Activated CD8-positive, alpha-beta T cell treated with anti-CD3 and anti-CD28 coated beads for 36 hours (primary cell): ENCODE measurements around the gene PPP1R8. TPM values are rescaled to one million over a fixed set of nuclear protein-coding genes. Genes with fewer than 3 reads are reported as not detected.

ENCODE experiments used
- ATAC-seq: fragments of 200-7000 bp; cut with Tn5 transposase; one replicate; pipeline ENCODE4 v1.10.0; 2021; ENCODE audit warnings: mild to moderate bottlenecking, moderate library complexity
- CTCF ChIA-PET: fragments of 350-600 bp; sonication (Branson Sonifier 250); formaldehyde crosslinking; loops from one replicate; lab custom pipeline; 2021; ENCODE audit warnings: antibody characterized with exemption; lab: Charles Lee
- POLR2A ChIA-PET: fragments of 350-600 bp; sonication (Branson Sonifier 250); formaldehyde crosslinking; loops from one replicate; lab custom pipeline; 2021; ENCODE audit warnings: antibody characterized with exemption; lab: Charles Lee
- DNase-seq: peaks from one replicate; pipeline ENCODE4 v3.0.0-alpha.2; 2020
- H3K27ac Mint-ChIP-seq: one replicate; pipeline ENCODE4 v1.8.0; 2021; ENCODE audit warnings: mild to moderate bottlenecking, mixed read lengths
- H3K27me3 Mint-ChIP-seq: one replicate; pipeline ENCODE4 v1.8.0; 2021; ENCODE audit warnings: mixed read lengths
- H3K36me3 Mint-ChIP-seq: one replicate; pipeline ENCODE4 v1.8.0; 2021; ENCODE audit warnings: low read depth, mixed read lengths
- H3K4me1 Mint-ChIP-seq: one replicate; pipeline ENCODE4 v1.8.0; 2021; ENCODE audit warnings: low read depth, mixed read lengths
- H3K4me3 Mint-ChIP-seq: one replicate; pipeline ENCODE4 v1.8.0; 2021; ENCODE audit warnings: mild to moderate bottlenecking, moderate library complexity, mixed read lengths
- H3K9me3 Mint-ChIP-seq: one replicate; pipeline ENCODE4 v1.8.0; 2021; ENCODE audit warnings: mixed read lengths
- CTCF ChIP-seq: fragments of 200-600 bp; IDR thresholded peaks from one replicate; pipeline ENCODE4 v1.8.0; 2022; ENCODE audit warnings: antibody characterized with exemption, mild to moderate bottlenecking
- intact Hi-C: fragments of 100-400 bp; cut with micrococcal nuclease; formaldehyde crosslinking; loops from one replicate; pipeline ENCODE4 v1.10.0; 2022
- total RNA-seq, 2 experiments: library from RNA; stranded (reverse); gene quantifications; one replicate each; pipeline ENCODE4 v1.2.3, GENCODE V29; 2021

Gene PPP1R8
- total RNA-seq, 2 experiments from 2014 or later: 50.2 to 54.4 TPM

DNA sequence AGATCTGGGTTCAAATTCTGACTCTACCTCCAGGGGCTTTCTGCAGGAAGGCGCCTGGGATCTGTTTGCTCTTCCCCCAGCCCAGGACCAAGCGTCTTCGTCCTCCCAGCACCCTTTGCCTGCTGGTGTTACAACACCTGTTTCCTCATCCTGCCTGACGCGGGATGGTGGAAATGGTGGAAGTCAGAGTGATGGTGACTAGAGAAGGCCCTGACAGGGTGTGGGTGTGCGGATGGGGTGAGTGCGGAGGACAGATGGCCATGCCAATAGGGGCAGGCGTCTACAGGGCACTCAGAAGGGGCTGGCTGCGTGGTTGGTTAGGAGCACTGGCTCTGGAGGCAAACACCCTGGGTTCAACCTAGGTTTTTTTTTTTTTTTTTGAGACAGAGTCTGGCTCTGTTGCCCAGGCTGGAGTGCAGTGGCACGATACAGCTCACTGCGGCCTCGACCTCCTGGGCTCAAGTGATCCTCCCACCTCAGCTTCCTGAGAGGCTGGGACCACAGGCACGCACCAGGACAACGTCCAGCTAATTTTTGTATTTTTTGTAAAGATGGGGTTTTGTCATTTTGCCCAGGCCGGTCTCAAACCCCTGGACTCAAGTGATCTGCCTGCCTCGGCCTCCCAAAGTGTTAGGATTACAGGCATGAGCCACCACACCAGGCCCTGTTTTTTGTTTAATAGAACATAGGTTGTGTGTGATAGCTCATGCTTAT, 43.2 kb downstream of the PPP1R8 start:
- Mint-ChIP-seq H3K27ac (peak overlapping the region; percentile 75), H3K27me3 (no peaks in the 10 kb centered on the region), H3K36me3 (peaks cover 1% of the 10 kb centered on the region), H3K4me3 (peak overlapping the region; percentile 88), H3K4me1 (peaks cover 36% of the 10 kb centered on the region), H3K9me3 (no peaks in the 10 kb centered on the region)
- no peak for DNase-seq
- ChIA-PET CTCF (interaction anchor here (1.0 to 2.8 kb wide), 3 partner anchors 12 to 43 kb away, joined by 3 to 11 read pairs (median 6); partner anchors contain the start of gene PPP1R8), POLR2A (interaction anchor here (0.6 kb wide), 1 partner anchor 106 kb away, joined by 5 read pairs; no protein-coding TSS in a partner anchor)
- intact Hi-C loops: no loop called here
- TF ChIP-seq CTCF: no peak
- no peak for ATAC-seq

DNA sequence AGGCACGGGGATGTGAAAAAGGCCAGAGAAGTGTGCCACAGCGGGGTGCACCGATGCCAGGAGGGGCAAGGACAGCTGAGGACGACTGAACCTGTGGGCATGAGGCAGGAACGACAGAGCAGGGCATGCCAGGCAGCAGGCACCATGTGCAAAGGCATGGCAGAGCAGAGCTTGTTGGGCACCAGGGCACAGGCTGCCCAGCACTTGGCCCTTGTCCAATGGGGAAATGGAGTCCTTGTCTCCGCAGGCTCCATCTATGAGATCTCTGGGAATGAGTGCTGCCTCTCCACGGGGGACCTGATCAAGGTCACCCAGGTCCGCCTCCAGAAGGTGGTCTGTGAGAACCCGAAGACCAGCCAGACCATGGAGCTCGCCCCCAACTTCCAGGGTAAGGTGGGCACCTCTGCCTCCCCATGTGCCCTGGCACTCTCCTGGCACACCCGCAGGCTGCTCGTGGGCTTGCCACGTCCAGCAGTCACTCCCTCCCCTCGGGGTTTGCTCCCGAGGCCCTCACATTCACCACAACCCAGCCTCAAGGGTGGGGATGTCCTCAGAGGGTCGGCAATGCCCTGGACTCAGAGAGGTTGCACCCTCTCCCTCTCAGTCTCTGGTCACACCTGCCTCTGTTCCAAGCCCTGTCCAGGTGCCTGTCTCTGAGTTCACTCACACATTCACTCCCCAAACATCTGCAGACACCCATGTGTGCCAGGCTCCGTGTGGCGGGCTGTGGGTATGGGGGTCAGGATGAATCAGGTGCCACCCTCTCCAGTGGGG, 45.9 kb downstream of the PPP1R8 start:
- CTCF ChIA-PET: no interaction called here
- intact Hi-C loops: no loop called here
- no peak overlapping the region for H3K27ac Mint-ChIP-seq

DNA sequence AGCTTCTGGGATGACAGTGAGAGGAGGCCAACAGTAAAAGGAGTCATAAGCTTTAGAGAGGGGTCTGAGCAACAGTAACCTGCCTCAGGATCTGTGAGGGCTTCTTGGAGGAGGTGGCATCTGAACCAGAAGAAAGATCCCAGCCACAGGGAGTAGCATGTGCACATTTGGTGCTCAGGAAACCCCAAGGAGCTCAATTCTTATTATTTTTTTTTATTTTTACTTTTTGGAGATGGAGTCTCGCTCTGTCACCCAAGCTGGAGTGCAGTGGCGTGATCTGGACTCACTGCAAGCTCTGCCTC, 46.5 kb downstream of the PPP1R8 start:
- Mint-ChIP-seq H3K4me3 (no peak overlapping the region), H3K27me3 (no peaks in the 10 kb centered on the region), H3K4me1 (peaks cover 21% of the 10 kb centered on the region), H3K36me3 (peaks cover 4% of the 10 kb centered on the region), H3K27ac (no peak overlapping the region), H3K9me3 (no peaks in the 10 kb centered on the region)
- TF ChIP-seq CTCF: no peak
- DNase-seq: no peak
- ChIA-PET POLR2A (no interaction called here), CTCF (no interaction called here)
- intact Hi-C loops: no loop called here
- ATAC-seq: no peak

More for the DNA sequence above, 45.9 kb downstream of the PPP1R8 start:
- no peak for DNase-seq
- no peaks in the 10 kb centered on the region for H3K9me3 Mint-ChIP-seq
- POLR2A ChIA-PET: no interaction called here
- H3K4me1 Mint-ChIP-seq: peaks cover 24% of the 10 kb centered on the region
- H3K36me3 Mint-ChIP-seq: peaks cover 4% of the 10 kb centered on the region
- ATAC-seq: no peak
- TF ChIP-seq CTCF: no peak
- H3K27me3 Mint-ChIP-seq: no peaks in the 10 kb centered on the region
- H3K4me3 Mint-ChIP-seq: no peak overlapping the region

DNA sequence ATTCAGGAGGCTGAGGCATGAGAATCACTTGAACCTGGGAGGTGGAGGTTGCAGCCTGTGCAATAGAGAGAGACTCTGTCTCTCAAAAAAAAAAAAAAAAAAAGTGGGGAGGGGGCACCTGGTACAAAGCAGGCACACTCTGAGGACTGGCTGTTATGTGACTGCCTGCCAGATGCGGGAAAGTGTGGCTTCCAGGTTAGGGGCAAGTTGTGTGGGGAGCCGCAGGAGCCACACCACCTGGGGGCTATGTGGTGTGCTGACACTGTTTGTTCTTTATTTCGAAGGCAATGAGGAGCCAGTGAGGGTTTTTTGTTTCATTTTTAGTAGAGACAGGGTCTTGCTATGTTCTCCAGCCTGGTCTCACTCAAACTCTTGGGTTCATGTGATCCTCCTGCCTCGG, 47.5 kb downstream of the PPP1R8 start:
- no peak for TF ChIP-seq CTCF
- intact Hi-C loops: no loop called here
- DNase-seq: no peak
- ChIA-PET CTCF (no interaction called here), POLR2A (no interaction called here)
- H3K4me3 Mint-ChIP-seq: no peak overlapping the region
- peak overlapping the region; percentile 30 for H3K27ac Mint-ChIP-seq
- no peaks in the 10 kb centered on the region for H3K27me3 Mint-ChIP-seq
- peaks cover 4% of the 10 kb centered on the region for H3K36me3 Mint-ChIP-seq
- H3K9me3 Mint-ChIP-seq: no peaks in the 10 kb centered on the region
- H3K4me1 Mint-ChIP-seq: peaks cover 22% of the 10 kb centered on the region
- no peak for ATAC-seq

DNA sequence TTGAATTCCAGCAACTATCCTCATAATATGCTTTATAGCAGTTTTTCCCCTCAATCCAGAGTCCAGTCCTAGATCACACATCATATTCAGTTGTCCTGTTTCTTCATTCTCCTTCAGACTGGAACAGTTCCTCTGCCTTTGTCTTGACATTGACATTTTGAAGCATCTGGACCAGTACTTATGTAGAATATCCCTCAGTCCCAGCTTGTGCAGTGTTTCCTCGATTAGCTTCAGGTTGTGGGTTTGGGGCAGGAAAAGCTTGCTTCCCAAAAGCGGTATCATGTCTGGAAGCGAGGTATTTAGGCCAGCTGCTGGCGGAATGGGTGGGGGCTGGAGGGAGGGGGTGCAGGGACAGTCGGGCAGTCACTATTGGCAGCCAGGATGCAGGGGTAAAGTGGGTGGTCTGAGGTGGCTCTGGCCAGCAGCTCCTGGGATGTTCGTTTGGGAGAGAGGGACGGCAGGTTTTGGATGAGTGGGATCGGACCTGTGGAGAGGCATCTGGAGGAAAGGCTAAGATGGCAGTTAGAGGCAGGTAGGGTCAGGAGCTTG, 48.3 kb downstream of the PPP1R8 start:
- Mint-ChIP-seq H3K36me3 (peaks cover 4% of the 10 kb centered on the region), H3K4me1 (peaks cover 24% of the 10 kb centered on the region), H3K27ac (no peak overlapping the region), H3K9me3 (no peaks in the 10 kb centered on the region), H3K27me3 (no peaks in the 10 kb centered on the region), H3K4me3 (no peak overlapping the region)
- CTCF ChIA-PET: interaction anchor here (1.1 to 1.2 kb wide), 2 partner anchors 36 to 44 kb away, joined by 3 to 4 read pairs; no protein-coding TSS in a partner anchor
- DNase-seq (no peak), ATAC-seq (no peak)
- intact Hi-C loops: no loop called here
- TF ChIP-seq CTCF: no peak
- POLR2A ChIA-PET: no interaction called here
